Parathyroid adenoma (tissue), 2 donors: ENCODE results near the gene DPP3.
"Not testable (repeated sequence)": the region's sequence is repeated elsewhere in the genome, so short reads cannot be mapped to it uniquely, and the experiment has no call there.

ENCODE experiments used
- H2AFZ ChIP-seq: fragments of 300-600 bp; sonication (generic); one replicate; pipeline ENCODE4 v1.7.0; 2017; ENCODE audit warnings: antibody characterized with exemption, mild to moderate bottlenecking
- H3K27ac ChIP-seq: fragments of 300-600 bp; sonication (generic); one replicate; pipeline ENCODE4 v1.7.0; 2017
- H3K27me3 ChIP-seq: fragments of 300-600 bp; sonication (generic); one replicate; pipeline ENCODE4 v1.7.0; 2017; ENCODE audit warnings: low read length; ENCODE audit not compliant: control insufficient read depth, insufficient read depth
- H3K36me3 ChIP-seq: fragments of 300-600 bp; sonication (generic); one replicate; pipeline ENCODE4 v1.7.0; 2017; ENCODE audit warnings: low read length; ENCODE audit not compliant: control insufficient read depth, insufficient read depth
- H3K4me1 ChIP-seq: fragments of 300-600 bp; sonication (generic); one replicate; pipeline ENCODE4 v1.7.0; 2017; ENCODE audit warnings: control low read depth
- H3K4me2 ChIP-seq: fragments of 300-600 bp; sonication (generic); one replicate; pipeline ENCODE4 v1.7.0; 2017; ENCODE audit warnings: low read length
- H3K4me3 ChIP-seq: fragments of 300-600 bp; sonication (generic); one replicate; pipeline ENCODE4 v1.7.0; 2017; ENCODE audit warnings: low read depth, low read length
- H3K79me2 ChIP-seq: fragments of 300-600 bp; sonication (generic); one replicate; pipeline ENCODE4 v1.7.0; 2017; ENCODE audit warnings: control low read depth
- H3K9ac ChIP-seq: fragments of 300-600 bp; sonication (generic); one replicate; pipeline ENCODE4 v1.7.0; 2017; ENCODE audit warnings: mild to moderate bottlenecking
- H3K9me3 ChIP-seq: fragments of 300-600 bp; sonication (generic); one replicate; pipeline ENCODE4 v1.7.0; 2017; ENCODE audit warnings: low read length; ENCODE audit not compliant: control insufficient read depth
- CTCF ChIP-seq: fragments of 300-600 bp; sonication (generic); IDR thresholded peaks from one replicate; pipeline ENCODE4 v1.7.0; 2017; ENCODE audit warnings: antibody characterized with exemption, mild to moderate bottlenecking
- donor health status: primary hyperparathyroidism.

DPP3 gene

DNA sequence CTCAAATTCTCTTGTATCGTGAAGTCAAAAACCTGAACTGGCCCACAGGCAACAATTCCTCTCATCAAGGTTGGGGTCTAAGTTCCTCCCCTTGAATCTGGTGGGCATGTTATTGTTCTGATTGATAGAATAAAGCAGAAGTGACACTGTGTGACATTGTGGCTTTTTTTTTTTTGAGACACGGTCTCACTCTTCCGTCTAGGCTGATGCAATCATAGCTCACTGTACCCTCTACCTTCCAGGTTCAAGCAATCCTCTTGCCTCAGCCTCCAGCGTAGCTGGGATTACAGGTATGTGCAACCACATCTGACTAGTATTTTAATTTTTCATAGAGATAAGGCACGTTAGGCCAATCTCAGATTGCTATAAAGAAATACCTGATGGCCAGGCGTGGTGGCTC, 22.4 kb upstream of the DPP3 start:
- Histone ChIP-seq H3K79me2 (no peaks in the 10 kb centered on the region), H3K27ac (no peak overlapping the region), H3K4me3 (no peak overlapping the region), H3K4me1 (peaks cover 3% of the 10 kb centered on the region), H3K27me3 (no peaks in the 10 kb centered on the region), H2AFZ (no peak overlapping the region), H3K36me3 (no peaks in the 10 kb centered on the region), H3K4me2 (no peak overlapping the region), H3K9ac (no peak overlapping the region), H3K9me3 (no peaks in the 10 kb centered on the region)
- TF ChIP-seq CTCF: no peak

GRCh38 chr11:66459138-66459778, 21.0 kb upstream of the DPP3 start:
- Histone ChIP-seq H3K4me2 (no peak overlapping the region), H3K36me3 (no peaks in the 10 kb centered on the region), H3K79me2 (no peaks in the 10 kb centered on the region), H3K9ac (no peak overlapping the region), H3K27me3 (no peaks in the 10 kb centered on the region), H3K4me1 (no peaks in the 10 kb centered on the region), H3K9me3 (no peaks in the 10 kb centered on the region), H2AFZ (no peak overlapping the region), H3K4me3 (no peak overlapping the region), H3K27ac (no peak overlapping the region)
- TF ChIP-seq CTCF: no peak

DNA sequence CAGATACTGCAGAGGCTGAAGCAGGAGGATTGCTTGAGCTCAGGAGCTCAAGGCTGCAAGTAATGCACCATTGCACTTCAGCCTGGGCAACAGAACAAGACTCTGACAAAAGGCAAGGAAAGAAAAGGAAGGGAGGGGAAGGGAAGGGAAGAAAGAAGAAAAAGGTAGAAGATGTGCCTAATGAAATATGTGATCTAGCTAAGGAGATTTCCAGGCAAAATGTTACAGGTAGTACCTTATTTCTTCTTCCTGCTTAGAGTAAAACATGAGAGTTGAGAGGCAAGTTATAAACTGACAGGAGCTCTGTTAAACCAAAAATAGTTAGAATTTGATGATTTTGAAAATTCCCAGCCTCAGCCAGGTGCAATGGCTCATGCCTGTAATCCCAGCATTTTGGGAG, 18.2 kb upstream of the DPP3 start:
- Histone ChIP-seq H3K4me1 (no peaks in the 10 kb centered on the region), H3K9ac (no peak overlapping the region), H3K4me2 (no peak overlapping the region), H3K27ac (no peak overlapping the region), H3K36me3 (no peaks in the 10 kb centered on the region), H3K79me2 (no peaks in the 10 kb centered on the region), H3K9me3 (no peaks in the 10 kb centered on the region), H3K4me3 (no peak overlapping the region), H2AFZ (no peak overlapping the region), H3K27me3 (no peaks in the 10 kb centered on the region)
- TF ChIP-seq CTCF: no peak

DNA sequence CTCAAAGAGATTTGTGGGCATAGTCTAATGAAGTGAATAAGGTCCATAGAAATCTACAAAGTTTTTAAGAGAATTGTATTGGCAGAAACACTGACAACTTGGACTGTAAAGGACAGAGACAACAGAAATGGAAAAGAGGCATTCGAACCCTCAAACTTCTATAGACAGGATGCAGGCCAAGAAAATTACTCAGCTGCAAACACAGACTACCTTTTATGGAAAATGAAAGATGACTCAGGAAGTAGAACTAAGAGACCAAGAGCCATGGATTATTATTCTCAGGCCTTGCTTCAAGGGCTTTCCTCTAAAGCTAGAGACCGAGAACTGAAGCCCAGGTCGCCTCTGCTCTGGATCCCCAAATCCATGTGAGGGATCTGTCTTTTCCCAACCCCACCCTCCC, 17.3 kb upstream of the DPP3 start:
- TF ChIP-seq CTCF: no peak

GRCh38 chr11:66464116-66464515, 16.1 kb upstream of the DPP3 start:
- H3K9ac ChIP-seq, H3K36me3 ChIP-seq, H2AFZ ChIP-seq, H3K4me2 ChIP-seq, H3K9me3 ChIP-seq, H3K27ac ChIP-seq, H3K27me3 ChIP-seq, H3K79me2 ChIP-seq, H3K4me3 ChIP-seq, H3K4me1 ChIP-seq: not testable (repeated sequence)

More for the DNA sequence above, 17.3 kb upstream of the DPP3 start:
- Histone ChIP-seq H2AFZ (no peak overlapping the region), H3K27ac (no peak overlapping the region), H3K36me3 (no peaks in the 10 kb centered on the region), H3K27me3 (no peaks in the 10 kb centered on the region), H3K4me3 (no peak overlapping the region), H3K9me3 (no peaks in the 10 kb centered on the region), H3K9ac (no peak overlapping the region), H3K4me1 (peaks cover 6% of the 10 kb centered on the region), H3K4me2 (no peak overlapping the region), H3K79me2 (peaks cover 2% of the 10 kb centered on the region)
